ENCODE data around the gene FAM83F. TPM values are rescaled to one million over a fixed set of nuclear protein-coding genes. Genes with fewer than 3 reads are reported as not detected.

FAM83F gene
- total RNA-seq, 1 experiment from 2014 or later = 33.1 TPM

DNA sequence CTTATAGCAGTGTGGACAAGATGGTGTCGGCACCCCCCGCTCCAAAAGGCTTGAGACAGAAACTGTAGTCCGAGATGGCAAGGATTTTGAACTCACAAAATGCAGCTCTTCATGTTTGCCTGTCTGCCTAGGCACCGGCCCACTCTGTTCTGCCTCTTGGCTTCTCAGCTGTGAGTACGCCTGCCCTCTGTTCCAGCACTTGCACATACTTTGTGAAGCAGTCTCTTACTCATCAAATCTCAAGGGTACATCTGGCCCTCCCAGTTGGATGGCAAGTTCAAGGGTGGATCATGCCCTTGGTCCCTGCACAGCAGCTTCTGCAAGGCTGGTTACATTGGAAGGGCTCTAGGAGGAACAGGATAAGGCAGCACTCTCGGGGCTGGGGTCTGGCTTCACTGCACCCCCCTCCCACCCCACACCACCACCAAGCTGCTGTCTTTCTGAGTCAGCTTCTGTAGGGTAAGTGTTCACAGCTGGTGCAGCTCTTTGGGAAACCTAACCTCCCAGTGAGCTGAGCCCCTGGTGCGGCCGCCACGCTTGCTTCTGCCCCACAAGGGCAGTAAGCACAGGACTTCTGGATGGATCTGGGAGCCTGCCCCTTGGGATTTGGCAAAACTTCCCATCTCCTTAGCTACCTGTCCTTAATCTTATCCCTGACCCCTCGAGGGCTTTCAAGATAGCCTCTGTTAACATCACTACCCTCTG is 37.2 kb downstream of the FAM83F start:
- POLR2A ChIA-PET = interaction anchor here (0.6 to 0.8 kb wide), 2 partner anchors 12 to 500 kb away, joined by 3 read pairs; no protein-coding TSS in a partner anchor
- Mint-ChIP-seq H3K27ac (ENCODE audit: low read depth, unreplicated experiment) (no peak overlapping the region), H3K4me1 (ENCODE audit: insufficient read depth, unreplicated experiment) (no peaks in the 10 kb centered on the region), H3K9me3 (ENCODE audit: unreplicated experiment) (no peaks in the 10 kb centered on the region), H3K36me3 (ENCODE audit: insufficient read depth, unreplicated experiment) (peaks cover 12% of the 10 kb centered on the region), H3K4me3 (ENCODE audit: unreplicated experiment) (no peak overlapping the region), H3K27me3 (ENCODE audit: insufficient read depth, unreplicated experiment) (no peaks in the 10 kb centered on the region)
- DNase-seq (ENCODE audit: unreplicated experiment) = no peak
- no peak for TF ChIP-seq CTCF (IDR thresholded peaks at IDR 0.05; ENCODE audit: unreplicated experiment)
- BruUV-seq (replicated peaks) = no TSS peak
- CTCF ChIA-PET = interaction anchor here (1.9 to 22.5 kb wide), 3 partner anchors 7 to 495 kb away, joined by 11 to 471 read pairs (median 115); partner anchors contain the start of gene RPS19BP1
- intact Hi-C loops (cut with micrococcal nuclease) = no loop called here

GRCh38 chr22:40033586-40034380 is 39.0 kb downstream of the FAM83F start:
- Mint-ChIP-seq H3K9me3 (ENCODE audit: unreplicated experiment) (no peaks in the 10 kb centered on the region), H3K36me3 (ENCODE audit: insufficient read depth, unreplicated experiment) (peaks cover 10% of the 10 kb centered on the region), H3K4me1 (ENCODE audit: insufficient read depth, unreplicated experiment) (peaks cover 5% of the 10 kb centered on the region), H3K4me3 (ENCODE audit: unreplicated experiment) (no peak overlapping the region), H3K27me3 (ENCODE audit: insufficient read depth, unreplicated experiment) (no peaks in the 10 kb centered on the region), H3K27ac (ENCODE audit: low read depth, unreplicated experiment) (no peak overlapping the region)
- BruUV-seq (replicated peaks) = no TSS peak
- CTCF ChIA-PET = interaction anchor here (1.9 to 22.5 kb wide), 3 partner anchors 9 to 496 kb away, joined by 11 to 471 read pairs (median 115); partner anchors contain the start of gene RPS19BP1
- POLR2A ChIA-PET = interaction anchor here (0.7 to 2.7 kb wide), 3 partner anchors 9 to 475 kb away, joined by 3 to 9 read pairs (median 3); no protein-coding TSS in a partner anchor
- DNase-seq (ENCODE audit: unreplicated experiment) = no peak
- no peak for TF ChIP-seq CTCF (IDR thresholded peaks at IDR 0.05; ENCODE audit: unreplicated experiment)
- intact Hi-C loops (cut with micrococcal nuclease) = no loop called here

DNA sequence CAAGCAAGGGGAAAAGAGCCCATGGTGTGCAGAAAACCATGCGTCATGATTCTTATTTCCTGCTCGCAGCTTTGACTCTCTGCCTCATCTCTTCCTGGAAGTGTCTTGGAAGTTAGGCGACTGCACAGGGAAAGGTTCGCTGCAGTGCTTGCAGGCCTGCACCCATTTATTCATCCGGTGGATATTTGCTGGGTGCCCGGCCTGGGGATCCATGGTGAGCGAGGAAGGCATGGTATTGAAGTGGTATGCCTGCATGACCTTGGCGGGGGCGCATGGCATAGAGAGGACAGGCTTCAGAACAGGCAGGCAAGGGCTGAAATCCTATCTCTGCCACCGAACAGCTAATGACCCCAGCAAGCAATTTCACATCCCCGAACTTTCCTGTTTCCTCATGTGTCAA is 40.6 kb downstream of the FAM83F start:
- peaks cover 16% of the 10 kb centered on the region for H3K4me1 Mint-ChIP-seq (ENCODE audit: insufficient read depth, unreplicated experiment)
- peaks cover 6% of the 10 kb centered on the region for H3K36me3 Mint-ChIP-seq (ENCODE audit: insufficient read depth, unreplicated experiment)
- DNase-seq (ENCODE audit: unreplicated experiment) = no peak
- no peak for TF ChIP-seq CTCF (IDR thresholded peaks at IDR 0.05; ENCODE audit: unreplicated experiment)
- intact Hi-C loops (cut with micrococcal nuclease) = no loop called here
- ChIA-PET POLR2A (interaction anchor here (1.6 to 12.8 kb wide), 3 partner anchors 11 to 503 kb away, joined by 4 to 174 read pairs (median 9); partner anchors contain the start of genes ADSL and RPS19BP1), CTCF (interaction anchor here (0.6 to 22.5 kb wide), 9 partner anchors 10 to 542 kb away, joined by 3 to 471 read pairs (median 3); partner anchors contain the start of gene RPS19BP1)
- no peak overlapping the region for H3K4me3 Mint-ChIP-seq (ENCODE audit: unreplicated experiment)
- BruUV-seq (replicated peaks) = no TSS peak
- H3K27me3 Mint-ChIP-seq (ENCODE audit: insufficient read depth, unreplicated experiment) = no peaks in the 10 kb centered on the region
- H3K27ac Mint-ChIP-seq (ENCODE audit: low read depth, unreplicated experiment) = no peak overlapping the region
- no peaks in the 10 kb centered on the region for H3K9me3 Mint-ChIP-seq (ENCODE audit: unreplicated experiment)

DNA sequence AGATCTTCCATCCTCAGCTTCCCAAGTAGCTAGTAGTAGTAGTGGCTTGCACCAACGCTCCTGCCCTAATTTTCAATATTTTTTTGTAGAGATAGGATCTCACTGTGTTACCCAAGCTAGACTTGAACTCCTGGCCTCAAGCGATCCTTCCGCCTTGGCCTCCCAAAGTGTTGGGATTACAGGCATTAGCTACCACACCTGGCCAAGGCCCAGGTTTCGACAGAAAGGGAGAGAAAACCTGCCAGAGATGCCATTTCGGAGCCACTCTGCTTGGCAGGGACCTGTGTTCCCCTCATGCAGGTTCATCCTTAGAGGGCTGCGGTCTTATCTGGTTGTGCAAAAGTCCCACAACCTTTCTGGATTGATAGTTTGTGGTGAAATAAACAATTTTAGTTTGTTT is 41.4 kb downstream of the FAM83F start:
- no peak for TF ChIP-seq CTCF (IDR thresholded peaks at IDR 0.05; ENCODE audit: unreplicated experiment)
- ChIA-PET CTCF (interaction anchor here (0.5 to 22.5 kb wide), 15 partner anchors 11 to 1629 kb away, joined by 3 to 471 read pairs (median 3); partner anchors contain the start of gene RPS19BP1), POLR2A (interaction anchor here (0.6 to 12.8 kb wide), 5 partner anchors 12 to 504 kb away, joined by 4 to 174 read pairs (median 4); partner anchors contain the start of genes ADSL and RPS19BP1)
- no TSS peak for BruUV-seq (replicated peaks)
- Mint-ChIP-seq H3K27me3 (ENCODE audit: insufficient read depth, unreplicated experiment) (no peaks in the 10 kb centered on the region), H3K36me3 (ENCODE audit: insufficient read depth, unreplicated experiment) (peaks cover 6% of the 10 kb centered on the region), H3K4me1 (ENCODE audit: insufficient read depth, unreplicated experiment) (peaks cover 24% of the 10 kb centered on the region), H3K4me3 (ENCODE audit: unreplicated experiment) (no peak overlapping the region), H3K27ac (ENCODE audit: low read depth, unreplicated experiment) (no peak overlapping the region), H3K9me3 (ENCODE audit: unreplicated experiment) (no peaks in the 10 kb centered on the region)
- intact Hi-C loops (cut with micrococcal nuclease) = no loop called here
- no peak for DNase-seq (ENCODE audit: unreplicated experiment)

Data from MCF 10A (cell line).